ENCODE results near the gene CLEC4F.

The CLEC4F gene

GRCh38 chr2:70808983-70809958, 11.1 kb downstream of the CLEC4F start:
- TF ChIP-seq CTCF (IDR thresholded peaks at IDR 0.05): no peak
- Histone ChIP-seq H3K9me3 (no peaks in the 10 kb centered on the region), H3K4me3 (ENCODE audit: low read depth in 1 of 2, low read length in 1 of 2) (no peak overlapping the region), H3K36me3 (no peaks in the 10 kb centered on the region), H3K27ac (no peak overlapping the region), H3K27me3 (peaks cover 15% of the 10 kb centered on the region), H3K4me1 (ENCODE audit: control insufficient read depth in 1 of 2, insufficient read depth in 1 of 2, low read depth in 1 of 2, low read length in 1 of 2) (no peaks in the 10 kb centered on the region)

- TF ChIP-seq CTCF (IDR thresholded peaks at IDR 0.05): no peak
- Histone ChIP-seq H3K4me3 (ENCODE audit: low read depth in 1 of 2, low read length in 1 of 2) (no peak overlapping the region), H3K9me3 (no peaks in the 10 kb centered on the region), H3K27me3 (peaks cover 26% of the 10 kb centered on the region), H3K4me1 (ENCODE audit: control insufficient read depth in 1 of 2, insufficient read depth in 1 of 2, low read depth in 1 of 2, low read length in 1 of 2) (no peaks in the 10 kb centered on the region), H3K27ac (no peak overlapping the region), H3K36me3 (no peaks in the 10 kb centered on the region)
These were observed 12.6 kb downstream of the CLEC4F start for GRCh38 chr2:70807828-70808118.

- Histone ChIP-seq H3K9me3 (no peaks in the 10 kb centered on the region), H3K4me3 (ENCODE audit: low read depth in 1 of 2, low read length in 1 of 2) (no peak overlapping the region), H3K27ac (no peak overlapping the region), H3K27me3 (peaks cover 31% of the 10 kb centered on the region), H3K36me3 (no peaks in the 10 kb centered on the region), H3K4me1 (ENCODE audit: control insufficient read depth in 1 of 2, insufficient read depth in 1 of 2, low read depth in 1 of 2, low read length in 1 of 2) (no peaks in the 10 kb centered on the region)
- TF ChIP-seq CTCF (IDR thresholded peaks at IDR 0.05): no peak
These were observed 13.1 kb downstream of the CLEC4F start for GRCh38 chr2:70807102-70807827.

GRCh38 chr2:70806620-70807019, 13.8 kb downstream of the CLEC4F start:
- Histone ChIP-seq H3K36me3 (no peaks in the 10 kb centered on the region), H3K27ac (no peak overlapping the region), H3K4me3 (ENCODE audit: low read depth in 1 of 2, low read length in 1 of 2) (no peak overlapping the region), H3K27me3 (peaks cover 37% of the 10 kb centered on the region), H3K9me3 (no peaks in the 10 kb centered on the region), H3K4me1 (ENCODE audit: control insufficient read depth in 1 of 2, insufficient read depth in 1 of 2, low read depth in 1 of 2, low read length in 1 of 2) (no peaks in the 10 kb centered on the region)
- no peak for TF ChIP-seq CTCF (IDR thresholded peaks at IDR 0.05)

GRCh38 chr2:70806013-70806412, 14.4 kb downstream of the CLEC4F start:
- Histone ChIP-seq H3K27ac (no peak overlapping the region), H3K27me3 (peaks cover 43% of the 10 kb centered on the region)

More at GRCh38 chr2:70806013-70806412, 14.4 kb downstream of the CLEC4F start:
- Histone ChIP-seq H3K9me3 (no peaks in the 10 kb centered on the region), H3K4me3 (ENCODE audit: low read depth in 1 of 2, low read length in 1 of 2) (no peak overlapping the region), H3K4me1 (ENCODE audit: control insufficient read depth in 1 of 2, insufficient read depth in 1 of 2, low read depth in 1 of 2, low read length in 1 of 2) (no peaks in the 10 kb centered on the region), H3K36me3 (no peaks in the 10 kb centered on the region)
- TF ChIP-seq CTCF (IDR thresholded peaks at IDR 0.05): no peak
